ENCODE results near the gene SYAP1. TPM values are rescaled to one million over a fixed set of nuclear protein-coding genes. Genes with fewer than 3 reads are reported as not detected.

SYAP1 gene, protein sequence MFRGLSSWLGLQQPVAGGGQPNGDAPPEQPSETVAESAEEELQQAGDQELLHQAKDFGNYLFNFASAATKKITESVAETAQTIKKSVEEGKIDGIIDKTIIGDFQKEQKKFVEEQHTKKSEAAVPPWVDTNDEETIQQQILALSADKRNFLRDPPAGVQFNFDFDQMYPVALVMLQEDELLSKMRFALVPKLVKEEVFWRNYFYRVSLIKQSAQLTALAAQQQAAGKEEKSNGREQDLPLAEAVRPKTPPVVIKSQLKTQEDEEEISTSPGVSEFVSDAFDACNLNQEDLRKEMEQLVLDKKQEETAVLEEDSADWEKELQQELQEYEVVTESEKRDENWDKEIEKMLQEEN
- total RNA-seq = 27.0 TPM

DNA sequence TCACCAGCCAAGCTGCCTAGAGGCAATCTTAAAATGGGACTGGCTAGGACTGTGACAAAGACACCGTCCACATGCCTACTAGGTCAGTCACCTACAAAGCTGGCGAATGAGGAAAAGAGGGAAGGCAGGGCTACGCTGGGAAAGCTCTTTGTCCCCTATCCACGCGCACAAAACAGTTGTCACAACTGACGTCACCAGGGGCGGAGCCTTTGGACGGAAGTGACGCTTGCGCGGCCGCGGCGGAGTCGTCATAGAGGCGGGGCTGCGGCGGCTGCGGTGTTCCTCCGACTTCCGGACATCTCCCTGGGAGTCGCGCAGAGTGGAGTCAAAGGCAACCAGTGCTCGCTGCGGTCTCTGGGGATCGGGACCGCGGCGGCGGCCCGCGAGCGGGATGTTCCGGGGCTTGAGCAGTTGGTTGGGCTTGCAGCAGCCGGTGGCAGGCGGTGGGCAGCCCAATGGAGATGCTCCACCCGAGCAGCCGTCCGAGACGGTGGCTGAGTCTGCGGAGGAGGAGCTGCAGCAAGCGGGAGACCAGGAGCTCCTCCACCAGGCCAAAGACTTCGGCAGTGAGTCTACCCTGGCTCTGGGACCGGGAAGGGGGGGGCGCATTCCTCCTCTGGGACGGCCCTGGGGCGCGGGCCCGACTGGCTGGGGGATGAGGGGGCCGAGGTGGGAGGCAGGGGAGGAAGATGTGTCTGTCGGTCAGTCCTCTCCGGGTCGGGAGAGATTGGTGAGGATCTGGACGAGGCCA is at the start of gene SYAP1:
SYAP1 (plus strand) TSS at position 279 of the 751 bp plus-strand sequence; CDS start at position 392, 113 bp downstream.

DNA sequence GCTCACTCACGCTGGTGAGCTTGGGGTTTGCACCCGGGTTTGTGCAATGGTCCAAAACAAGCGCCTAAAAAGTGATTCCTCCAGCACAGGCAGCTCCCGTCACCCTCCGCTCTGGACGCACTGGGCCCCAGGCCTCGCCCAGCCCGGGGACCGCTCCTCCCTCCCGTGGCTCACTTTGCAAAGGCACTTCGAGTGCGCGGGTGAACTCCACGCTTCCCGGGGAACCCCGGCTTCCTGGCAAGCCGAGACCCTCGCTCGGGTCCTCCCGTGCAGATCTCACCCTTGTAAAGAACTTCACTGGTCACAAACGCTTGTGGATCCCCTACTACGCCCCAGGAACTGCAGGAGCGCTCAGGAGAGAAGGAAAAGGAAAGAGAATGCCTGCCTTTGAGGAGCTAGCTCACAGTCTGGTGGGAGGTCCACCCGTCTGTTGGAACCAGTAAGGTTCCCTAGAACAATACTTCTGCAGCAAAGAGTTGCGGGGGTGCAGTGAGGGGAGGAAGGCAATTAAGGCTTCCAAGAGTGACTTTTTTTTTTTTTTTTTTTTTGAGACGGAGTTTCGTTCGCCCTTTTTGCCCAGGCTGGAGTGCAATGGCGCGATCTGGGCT is 6.8 kb upstream of the SYAP1 start, which contains the start of gene CTPS2:
CTPS2 (minus strand) TSS at position 122 of the 608 bp plus-strand sequence. CDS start 9,767 bp downstream, outside the sequence.

DNA sequence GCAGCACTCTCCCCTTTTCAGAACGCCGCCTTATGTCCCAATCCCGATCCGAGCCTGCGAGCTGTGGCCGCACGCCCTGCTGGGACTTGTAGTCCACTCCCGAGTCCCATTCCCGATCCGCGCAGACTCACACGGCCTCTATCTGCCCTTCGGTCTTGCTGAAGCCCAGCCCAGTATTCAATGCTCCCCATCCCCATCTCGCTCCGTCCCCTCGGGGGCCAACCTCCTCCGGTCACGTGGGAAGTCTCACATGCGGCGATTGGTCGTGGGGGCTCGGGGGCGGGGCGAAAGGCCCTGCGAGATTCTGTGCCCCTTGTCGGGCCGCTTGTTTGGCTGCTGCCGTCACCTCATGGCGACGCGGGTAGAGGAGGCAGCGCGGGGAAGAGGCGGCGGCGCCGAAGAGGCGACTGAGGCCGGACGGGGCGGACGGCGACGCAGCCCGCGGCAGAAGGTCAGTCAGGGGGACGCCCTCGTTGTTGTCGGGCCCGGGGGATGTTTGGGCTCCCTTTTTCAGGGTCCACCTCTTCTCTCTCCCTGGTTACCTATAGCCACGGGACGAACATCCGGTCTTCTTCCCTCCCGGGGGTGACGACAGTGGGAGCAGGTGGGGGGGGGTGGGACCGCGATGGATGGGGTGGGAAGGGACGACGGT is 66.9 kb downstream of the SYAP1 start, which contains the start of gene TXLNG:
TXLNG (plus strand) TSS at position 328 of the 652 bp plus-strand sequence; CDS start at position 350, 22 bp downstream.

Small RNAs within 50 kb of the gene (small RNA-seq; reads per million reads assigned to genes)
- gene RNU7-56P (ENCODE audit: low replicate concordance) (not detected), gene RPL12P49 (ENCODE audit: low replicate concordance) (not detected)

Other genes with a start within 250 kb of the SYAP1 start
- gene S100G, start 69.5 kb upstream of the SYAP1 start, total RNA-seq = not detected
- gene CTPS2, start 6.9 kb upstream of the SYAP1 start, total RNA-seq = 30.0 TPM
- gene TXLNG, start 66.9 kb downstream of the SYAP1 start, total RNA-seq = 9.4 TPM
- 115 TPM for gene RBBP7, start 150.8 kb downstream of the SYAP1 start, total RNA-seq
- 16.2 TPM for gene REPS2, start 227.0 kb downstream of the SYAP1 start, total RNA-seq